ENCODE data around the gene SPNS3. TPM values are rescaled to one million over a fixed set of nuclear protein-coding genes. Genes with fewer than 3 reads are reported as not detected.

SPNS3 gene
- total and polyA plus RNA-seq, 10 of the 15 experiments (the other 5 are each of a cell fraction or from before 2014, with no cell fraction given): 0.16 to 2.6 (median 0.97) TPM

DNA sequence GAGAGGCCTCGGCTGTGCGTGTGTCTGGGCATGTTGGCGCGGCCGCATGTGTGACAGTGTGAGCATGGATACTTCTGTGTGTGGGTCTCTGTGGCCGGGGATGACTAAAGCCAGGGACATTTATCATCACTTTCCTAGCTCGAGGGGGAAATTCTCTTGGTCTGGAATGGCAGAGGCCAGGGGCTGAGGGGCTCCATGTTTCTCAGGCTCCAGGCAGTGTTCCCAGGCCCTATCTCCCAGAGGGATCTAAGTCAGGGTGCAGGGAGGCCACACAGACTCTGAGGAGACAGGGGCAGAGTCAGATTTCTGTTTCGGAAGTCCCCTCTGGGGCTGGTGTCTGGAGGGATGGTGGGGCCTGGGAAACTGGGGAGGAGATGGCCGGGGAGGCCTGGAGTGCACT, 41.3 kb downstream of the SPNS3 start:
- no peak for ATAC-seq

More for the DNA sequence above, 41.3 kb downstream of the SPNS3 start:
- Histone ChIP-seq H3K27me3 (replicated peaks in 1 of 2; ENCODE audit: control insufficient read depth in 2 of 2, insufficient read depth in 2 of 2, low read length in 1 of 2) (peaks cover 0 to 2% of the 10 kb centered on the region in 2 experiments; a peak in 3 of 4 replicates), H3K4me1 (ENCODE audit: control insufficient read depth, insufficient read depth, low read length) (no peaks in the 10 kb centered on the region), H3K9me3 (replicated peaks; ENCODE audit: control insufficient read depth, insufficient read depth, low read length) (no peaks in the 10 kb centered on the region), H3K79me2 (ENCODE audit: control insufficient read depth, insufficient read depth, low read length) (no peaks in the 10 kb centered on the region), H3K27ac (ENCODE audit: control insufficient read depth, insufficient read depth) (no peak overlapping the region), H3K4me3 (no peak overlapping the region), H3K9ac (ENCODE audit: control insufficient read depth, insufficient read depth, low read length) (no peak overlapping the region), H2AFZ (ENCODE audit: control insufficient read depth, low read depth, low read length) (no peak overlapping the region), H3K36me3 (ENCODE audit: control insufficient read depth in 2 of 2, insufficient read depth in 2 of 2, low read length in 1 of 2) (no peaks in the 10 kb centered on the region), H4K20me1 (ENCODE audit: control insufficient read depth, insufficient read depth) (no peaks in the 10 kb centered on the region), H3K4me2 (ENCODE audit: control insufficient read depth, insufficient read depth) (no peak overlapping the region)
- in situ Hi-C loops (cut with MboI): no loop called here
- no peak for DNase-seq (ENCODE audit: low read depth, low spot score)
- CTCF ChIA-PET: no interaction called here
- SMC1A ChIA-PET (ENCODE audit: uncharacterized antibody, unreplicated experiment): no interaction called here
- RAD21 ChIA-PET (ENCODE audit: unreplicated experiment): no interaction called here
- 49% methylated on average over 9 of the region's 9 CpGs for WGBS (ENCODE audit: insufficient coverage, insufficient replicate concordance, low lambda C conversion rate, missing lambda C conversion rate)
- FAIRE-seq: no peak
- BruUV-seq (replicated peaks): no TSS peak
- TF ChIP-seq NR2C2 (IDR thresholded peaks at IDR 0.05; ENCODE audit: borderline replicate concordance, control insufficient read depth, insufficient read length, low read depth) (no peak), TAF1 (IDR thresholded peaks at IDR 0.05; ENCODE audit: borderline replicate concordance, low read depth, low read length) (no peak), ZBED1 (IDR thresholded peaks at IDR 0.05; ENCODE audit: borderline replicate concordance) (no peak), HCFC1 (IDR thresholded peaks at IDR 0.05; ENCODE audit: low read length) (no peak), BCL11A (IDR thresholded peaks at IDR 0.05; ENCODE audit: low read depth, low read length) (no peak), CBX3 (IDR thresholded peaks at IDR 0.05; ENCODE audit: borderline replicate concordance, low read depth) (no peak)
- TF ChIP-seq, protein P1, sequence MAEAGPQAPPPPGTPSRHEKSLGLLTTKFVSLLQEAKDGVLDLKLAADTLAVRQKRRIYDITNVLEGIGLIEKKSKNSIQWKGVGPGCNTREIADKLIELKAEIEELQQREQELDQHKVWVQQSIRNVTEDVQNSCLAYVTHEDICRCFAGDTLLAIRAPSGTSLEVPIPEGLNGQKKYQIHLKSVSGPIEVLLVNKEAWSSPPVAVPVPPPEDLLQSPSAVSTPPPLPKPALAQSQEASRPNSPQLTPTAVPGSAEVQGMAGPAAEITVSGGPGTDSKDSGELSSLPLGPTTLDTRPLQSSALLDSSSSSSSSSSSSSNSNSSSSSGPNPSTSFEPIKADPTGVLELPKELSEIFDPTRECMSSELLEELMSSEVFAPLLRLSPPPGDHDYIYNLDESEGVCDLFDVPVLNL (IDR thresholded peaks at IDR 0.05; ENCODE audit: low read depth, low read length): no peak
- TF ChIP-seq, protein P2, sequence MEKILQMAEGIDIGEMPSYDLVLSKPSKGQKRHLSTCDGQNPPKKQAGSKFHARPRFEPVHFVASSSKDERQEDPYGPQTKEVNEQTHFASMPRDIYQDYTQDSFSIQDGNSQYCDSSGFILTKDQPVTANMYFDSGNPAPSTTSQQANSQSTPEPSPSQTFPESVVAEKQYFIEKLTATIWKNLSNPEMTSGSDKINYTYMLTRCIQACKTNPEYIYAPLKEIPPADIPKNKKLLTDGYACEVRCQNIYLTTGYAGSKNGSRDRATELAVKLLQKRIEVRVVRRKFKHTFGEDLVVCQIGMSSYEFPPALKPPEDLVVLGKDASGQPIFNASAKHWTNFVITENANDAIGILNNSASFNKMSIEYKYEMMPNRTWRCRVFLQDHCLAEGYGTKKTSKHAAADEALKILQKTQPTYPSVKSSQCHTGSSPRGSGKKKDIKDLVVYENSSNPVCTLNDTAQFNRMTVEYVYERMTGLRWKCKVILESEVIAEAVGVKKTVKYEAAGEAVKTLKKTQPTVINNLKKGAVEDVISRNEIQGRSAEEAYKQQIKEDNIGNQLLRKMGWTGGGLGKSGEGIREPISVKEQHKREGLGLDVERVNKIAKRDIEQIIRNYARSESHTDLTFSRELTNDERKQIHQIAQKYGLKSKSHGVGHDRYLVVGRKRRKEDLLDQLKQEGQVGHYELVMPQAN (conservative IDR thresholded peaks at IDR 0.05): no peak
- intact Hi-C loops (cut with micrococcal nuclease; ENCODE audit: unreplicated experiment): no loop called here
- POLR2A ChIA-PET: no interaction called here
